SU-DHL-6 (cell line): Measurements from ENCODE around the gene SIAH2.

Experiments
- H2AFZ ChIP-seq: fragments of 200-600 bp; sonication (generic); 2 replicates; pipeline ENCODE4 v1.6.1; 2014; ENCODE audit warnings: low read depth, mild to moderate bottlenecking, moderate library complexity, mixed read lengths, antibody characterized with exemption, low read length; ENCODE audit not compliant: severe bottlenecking
- H3F3A ChIP-seq: fragments of 200-600 bp; shearing (Covaris generic); 2 replicates; pipeline ENCODE4 v1.6.0; 2016; ENCODE audit warnings: antibody characterized with exemption, mild to moderate bottlenecking; ENCODE audit not compliant: insufficient read depth
- H3K27ac ChIP-seq: fragments of 200-600 bp; sonication (generic); 2 replicates; pipeline ENCODE4 v1.5.1; 2016; ENCODE audit warnings: low read depth, mild to moderate bottlenecking, low read length, moderate library complexity, mixed read lengths
- H3K27me3 ChIP-seq: fragments of 200-600 bp; sonication (generic), shearing (Covaris generic); 2 replicates; pipeline ENCODE4 v1.6.0; 2014; ENCODE audit warnings: mild to moderate bottlenecking, low read length
- H3K36me3 ChIP-seq: fragments of 200-600 bp; sonication (generic); 2 replicates; pipeline ENCODE4 v1.6.1; 2014; ENCODE audit warnings: mild to moderate bottlenecking, low read length, mixed read lengths
- H3K4me2 ChIP-seq: fragments of 300-600, 200-600 bp; shearing (Covaris generic), sonication (generic); 2 replicates; pipeline ENCODE4 v1.6.0; 2014; ENCODE audit warnings: low read length, low read depth, mild to moderate bottlenecking; ENCODE audit not compliant: poor library complexity, severe bottlenecking
- H3K4me3 ChIP-seq: fragments of 200-600 bp; sonication (generic); 2 replicates; pipeline ENCODE4 v1.5.1; 2014; ENCODE audit warnings: antibody characterized with exemption, low read length, mild to moderate bottlenecking, mixed read lengths; ENCODE audit not compliant: insufficient read depth, poor library complexity, severe bottlenecking
- H3K79me2 ChIP-seq: fragments of 200-600 bp; sonication (generic); 2 replicates; pipeline ENCODE4 v1.6.1; 2014; ENCODE audit warnings: mild to moderate bottlenecking, low read length, moderate library complexity; ENCODE audit not compliant: insufficient read depth
- H3K9ac ChIP-seq: fragments of 200-600 bp; sonication (generic); 2 replicates; pipeline ENCODE4 v1.7.0; 2014; ENCODE audit warnings: mild to moderate bottlenecking, low read length
- H3K9me2 ChIP-seq: fragments of 200-600 bp; sonication (generic); replicated peaks from 2 replicates; pipeline ENCODE4 v1.6.1; 2014; ENCODE audit warnings: low read length; ENCODE audit not compliant: insufficient read depth
- H3K9me3 ChIP-seq: fragments of 200-600 bp; sonication (generic); 2 replicates; pipeline ENCODE4 v1.6.1; 2014; ENCODE audit warnings: low read length, mixed read lengths; ENCODE audit not compliant: insufficient read depth
- H4K20me1 ChIP-seq: fragments of 200-600 bp; sonication (generic); 2 replicates; pipeline ENCODE4 v1.6.1; 2014; ENCODE audit warnings: low read depth, mild to moderate bottlenecking, antibody characterized with exemption, low read length, moderate library complexity, mixed read lengths
- EZH2phosphoT487 ChIP-seq: fragments of 200-600 bp; sonication (generic), shearing (Covaris generic); conservative IDR thresholded peaks from 2 replicates; pipeline ENCODE4 v1.6.1; 2018; ENCODE audit warnings: mild to moderate bottlenecking, antibody characterized with exemption, low read length, moderate library complexity, mixed read lengths
- TF ChIP-seq, protein P1 (sequence below): fragments of 200-600 bp; sonication (generic); IDR thresholded peaks from one replicate; pipeline ENCODE4 v1.5.1; 2017; ENCODE audit warnings: antibody characterized with exemption, mild to moderate bottlenecking, low read length, moderate library complexity; ENCODE audit not compliant: insufficient read depth, poor library complexity, severe bottlenecking

SIAH2 gene

DNA sequence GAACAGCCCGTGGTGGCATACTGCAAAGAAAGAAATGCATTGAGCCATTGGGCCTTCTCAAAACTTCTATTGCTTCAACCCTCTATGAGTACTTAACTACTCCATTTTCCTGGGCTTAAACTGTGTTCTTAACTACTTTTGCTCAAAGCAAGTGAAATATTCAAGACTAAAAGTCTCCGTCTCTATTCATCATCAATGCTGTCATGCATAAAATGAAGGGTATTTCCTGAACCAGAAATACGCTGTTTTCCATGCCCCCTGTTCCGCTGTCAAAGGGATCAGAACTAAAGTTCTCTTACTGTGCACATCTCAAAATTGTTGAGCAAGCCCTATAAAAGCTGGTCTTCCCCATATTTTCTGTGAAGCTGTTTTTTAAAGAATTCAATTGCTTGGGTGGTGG is 20.3 kb downstream of the SIAH2 start:
- no peak overlapping the region for H3K4me2 ChIP-seq
- H3K79me2 ChIP-seq: peaks cover 49% of the 10 kb centered on the region
- no peak overlapping the region for H3K4me3 ChIP-seq
- no peaks in the 10 kb centered on the region for H3K9me3 ChIP-seq
- no peaks in the 10 kb centered on the region for H3K36me3 ChIP-seq
- TF ChIP-seq, protein P1, sequence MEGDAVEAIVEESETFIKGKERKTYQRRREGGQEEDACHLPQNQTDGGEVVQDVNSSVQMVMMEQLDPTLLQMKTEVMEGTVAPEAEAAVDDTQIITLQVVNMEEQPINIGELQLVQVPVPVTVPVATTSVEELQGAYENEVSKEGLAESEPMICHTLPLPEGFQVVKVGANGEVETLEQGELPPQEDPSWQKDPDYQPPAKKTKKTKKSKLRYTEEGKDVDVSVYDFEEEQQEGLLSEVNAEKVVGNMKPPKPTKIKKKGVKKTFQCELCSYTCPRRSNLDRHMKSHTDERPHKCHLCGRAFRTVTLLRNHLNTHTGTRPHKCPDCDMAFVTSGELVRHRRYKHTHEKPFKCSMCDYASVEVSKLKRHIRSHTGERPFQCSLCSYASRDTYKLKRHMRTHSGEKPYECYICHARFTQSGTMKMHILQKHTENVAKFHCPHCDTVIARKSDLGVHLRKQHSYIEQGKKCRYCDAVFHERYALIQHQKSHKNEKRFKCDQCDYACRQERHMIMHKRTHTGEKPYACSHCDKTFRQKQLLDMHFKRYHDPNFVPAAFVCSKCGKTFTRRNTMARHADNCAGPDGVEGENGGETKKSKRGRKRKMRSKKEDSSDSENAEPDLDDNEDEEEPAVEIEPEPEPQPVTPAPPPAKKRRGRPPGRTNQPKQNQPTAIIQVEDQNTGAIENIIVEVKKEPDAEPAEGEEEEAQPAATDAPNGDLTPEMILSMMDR: no peak
- no peak for TF ChIP-seq EZH2phosphoT487
- H3K27me3 ChIP-seq: no peaks in the 10 kb centered on the region
- H4K20me1 ChIP-seq: no peaks in the 10 kb centered on the region; the same call in 1 of the 2 replicates
- no peak overlapping the region for H2AFZ ChIP-seq
- no peaks in the 10 kb centered on the region for H3K9me2 ChIP-seq
- H3K27ac ChIP-seq: no peak overlapping the region
- peaks cover 9% of the 10 kb centered on the region; the same call in 1 of the 2 replicates for H3F3A ChIP-seq
- no peak overlapping the region for H3K9ac ChIP-seq

DNA sequence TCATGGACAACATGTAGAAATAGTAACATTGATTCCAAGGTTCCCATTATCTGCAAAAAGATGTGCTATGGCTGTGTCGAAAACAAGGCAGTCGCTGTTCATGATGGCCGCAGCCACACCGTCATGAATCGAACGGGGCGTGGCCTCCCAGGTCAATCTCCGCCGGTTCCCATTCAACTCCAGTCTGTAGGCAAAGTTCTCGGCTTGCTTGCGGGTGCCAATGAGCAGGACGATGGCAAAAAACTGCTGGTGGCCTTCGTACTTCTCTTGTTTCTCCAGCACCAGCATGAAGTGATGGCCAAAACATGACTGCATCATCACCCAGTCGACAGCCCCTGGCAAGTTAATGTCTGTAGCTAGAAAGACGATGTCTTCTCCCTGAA is 20.8 kb downstream of the SIAH2 start:
- H3K4me2 ChIP-seq: no peak overlapping the region

DNA sequence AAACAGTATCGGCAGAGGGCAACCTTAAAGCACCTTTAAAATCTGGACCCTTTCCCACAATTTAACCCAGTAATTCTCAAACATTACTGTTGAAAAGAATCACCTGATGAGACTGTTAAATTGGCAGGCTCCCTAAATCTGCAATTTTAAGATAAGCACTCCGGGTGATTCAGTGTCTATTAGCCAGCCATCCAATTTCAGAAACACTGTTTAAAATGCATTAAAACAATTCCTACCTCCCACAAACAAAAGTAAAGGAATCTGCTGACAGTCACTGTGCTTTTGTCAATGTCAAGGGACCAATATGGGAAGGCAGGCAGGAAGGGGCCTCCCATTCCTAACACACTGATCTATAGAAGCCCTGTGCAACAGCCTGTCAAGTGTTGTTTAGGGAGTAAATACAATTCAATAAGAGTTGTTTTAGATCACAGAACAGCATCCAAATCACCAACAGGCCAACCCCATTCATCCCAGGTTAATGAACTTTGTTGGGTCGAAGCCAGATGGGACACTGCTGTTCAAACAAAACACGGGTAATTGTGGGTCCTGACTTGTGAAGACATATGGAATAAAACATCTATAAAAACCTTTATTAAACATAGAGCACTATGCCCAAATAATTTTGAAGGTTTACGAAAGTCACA is 21.4 kb downstream of the SIAH2 start:
- no peak overlapping the region for H3K27ac ChIP-seq
- no peaks in the 10 kb centered on the region for H3K27me3 ChIP-seq
- H3F3A ChIP-seq: peaks cover 9% of the 10 kb centered on the region; the same call in 1 of the 2 replicates
- peaks cover 39% of the 10 kb centered on the region for H3K79me2 ChIP-seq
- no peaks in the 10 kb centered on the region for H3K9me2 ChIP-seq
- H4K20me1 ChIP-seq: no peaks in the 10 kb centered on the region; the same call in 1 of the 2 replicates
- TF ChIP-seq, protein P1: no peak
- no peak for TF ChIP-seq EZH2phosphoT487
- no peaks in the 10 kb centered on the region for H3K9me3 ChIP-seq
- H3K36me3 ChIP-seq: no peaks in the 10 kb centered on the region
- no peak overlapping the region for H3K4me2 ChIP-seq
- H2AFZ ChIP-seq: no peak overlapping the region
- H3K9ac ChIP-seq: no peak overlapping the region
- no peak overlapping the region for H3K4me3 ChIP-seq

More for the DNA sequence above, 20.8 kb downstream of the SIAH2 start:
- TF ChIP-seq EZH2phosphoT487: no peak
- TF ChIP-seq, protein P1: no peak
- H3K27me3 ChIP-seq: no peaks in the 10 kb centered on the region
- no peak overlapping the region for H3K9ac ChIP-seq
- H3F3A ChIP-seq: peaks cover 9% of the 10 kb centered on the region; the same call in 1 of the 2 replicates
- no peaks in the 10 kb centered on the region; the same call in 1 of the 2 replicates for H4K20me1 ChIP-seq
- no peak overlapping the region for H2AFZ ChIP-seq
- H3K9me3 ChIP-seq: no peaks in the 10 kb centered on the region
- peaks cover 44% of the 10 kb centered on the region for H3K79me2 ChIP-seq
- H3K4me3 ChIP-seq: no peak overlapping the region
- no peaks in the 10 kb centered on the region for H3K9me2 ChIP-seq
- no peak overlapping the region for H3K27ac ChIP-seq
- H3K36me3 ChIP-seq: no peaks in the 10 kb centered on the region
